Measurements from ENCODE around the gene SH3PXD2A. TPM values are rescaled to one million over a fixed set of nuclear protein-coding genes. Genes with fewer than 3 reads are reported as not detected.
A peak's percentile ranks its signal among the peaks of the same experiment; 100 is the strongest.

The SH3PXD2A gene
- total and polyA plus RNA-seq, 10 donors, result 2.6 to 50.0 (median 35.2) TPM

- WGBS, 5 donors, result 87 to 90% (median 89%) methylated on average over 10 of the region's 10 CpGs
- Histone ChIP-seq H3K4me3 (no peak overlapping the region), H3K9me3 (no peaks in the 10 kb centered on the region), H3K36me3 (peaks cover 0 to 3% (median 0%) of the 10 kb centered on the region in 6 donors), H3K4me1 (peaks cover 14 to 76% (median 46%) of the 10 kb centered on the region in 6 donors), H3K27me3 (replicated peaks in 1 of 7) (no peaks in the 10 kb centered on the region), H3K27ac (no peak overlapping the region)
- DNase-seq, result no peak
- TF ChIP-seq POLR2A (IDR thresholded peaks at IDR 0.05) (no peak), POLR2AphosphoS5 (IDR thresholded peaks at IDR 0.05) (no peak)
- TF ChIP-seq, protein P1, sequence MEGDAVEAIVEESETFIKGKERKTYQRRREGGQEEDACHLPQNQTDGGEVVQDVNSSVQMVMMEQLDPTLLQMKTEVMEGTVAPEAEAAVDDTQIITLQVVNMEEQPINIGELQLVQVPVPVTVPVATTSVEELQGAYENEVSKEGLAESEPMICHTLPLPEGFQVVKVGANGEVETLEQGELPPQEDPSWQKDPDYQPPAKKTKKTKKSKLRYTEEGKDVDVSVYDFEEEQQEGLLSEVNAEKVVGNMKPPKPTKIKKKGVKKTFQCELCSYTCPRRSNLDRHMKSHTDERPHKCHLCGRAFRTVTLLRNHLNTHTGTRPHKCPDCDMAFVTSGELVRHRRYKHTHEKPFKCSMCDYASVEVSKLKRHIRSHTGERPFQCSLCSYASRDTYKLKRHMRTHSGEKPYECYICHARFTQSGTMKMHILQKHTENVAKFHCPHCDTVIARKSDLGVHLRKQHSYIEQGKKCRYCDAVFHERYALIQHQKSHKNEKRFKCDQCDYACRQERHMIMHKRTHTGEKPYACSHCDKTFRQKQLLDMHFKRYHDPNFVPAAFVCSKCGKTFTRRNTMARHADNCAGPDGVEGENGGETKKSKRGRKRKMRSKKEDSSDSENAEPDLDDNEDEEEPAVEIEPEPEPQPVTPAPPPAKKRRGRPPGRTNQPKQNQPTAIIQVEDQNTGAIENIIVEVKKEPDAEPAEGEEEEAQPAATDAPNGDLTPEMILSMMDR (IDR thresholded peaks at IDR 0.05 in 8 of 11, conservative IDR thresholded peaks at IDR 0.05 in 3 of 11), result no peak
- intact Hi-C loops (cut with DNase I; ENCODE audit: low total_unique reads), result no loop called here
Observed at GRCh38 chr10:103769176-103769575, 86.2 kb downstream of the SH3PXD2A start.

GRCh38 chr10:103768345-103768744, 87.0 kb downstream of the SH3PXD2A start:
- peaks cover 19 to 83% (median 53%) of the 10 kb centered on the region in 6 donors for H3K4me1 ChIP-seq
- 70 to 79% (median 73%) methylated on average over 11 of the region's 11 CpGs for WGBS, 5 donors
- TF ChIP-seq, protein P1 (IDR thresholded peaks at IDR 0.05 in 8 of 11, conservative IDR thresholded peaks at IDR 0.05 in 3 of 11), result no peak
- TF ChIP-seq POLR2AphosphoS5 (IDR thresholded peaks at IDR 0.05), result no peak
- no peaks in the 10 kb centered on the region for H3K9me3 ChIP-seq
- H3K36me3 ChIP-seq, result peaks cover 0 to 3% (median 0%) of the 10 kb centered on the region in 6 donors
- intact Hi-C loops (cut with DNase I; ENCODE audit: low total_unique reads), result no loop called here
- H3K27me3 ChIP-seq (replicated peaks in 1 of 7), result no peaks in the 10 kb centered on the region
- no peak overlapping the region for H3K4me3 ChIP-seq
- H3K27ac ChIP-seq, result peak overlapping the region in 1 of 8 donors; percentile 39
- no peak for DNase-seq

GRCh38 chr10:103767756-103768155, 87.6 kb downstream of the SH3PXD2A start:
- no peak overlapping the region for H3K4me3 ChIP-seq
- TF ChIP-seq POLR2AphosphoS5 (IDR thresholded peaks at IDR 0.05) (no peak), POLR2A (IDR thresholded peaks at IDR 0.05) (no peak)
- TF ChIP-seq, protein P1 (IDR thresholded peaks at IDR 0.05 in 8 of 11, conservative IDR thresholded peaks at IDR 0.05 in 3 of 11), result no peak
- H3K36me3 ChIP-seq, result peaks cover 0 to 3% (median 0%) of the 10 kb centered on the region in 6 donors
- peaks cover 14 to 83% (median 53%) of the 10 kb centered on the region in 6 donors for H3K4me1 ChIP-seq
- 42 to 100% (median 88%) methylated on average over 1 of the region's 1 CpG for WGBS, 5 donors
- no peaks in the 10 kb centered on the region for H3K27me3 ChIP-seq (replicated peaks in 1 of 7)
- H3K27ac ChIP-seq, result peak overlapping the region in 1 of 8 donors; percentile 39
- intact Hi-C loops (cut with DNase I; ENCODE audit: low total_unique reads), result no loop called here
- H3K9me3 ChIP-seq, result no peaks in the 10 kb centered on the region
- no peak for DNase-seq

DNA sequence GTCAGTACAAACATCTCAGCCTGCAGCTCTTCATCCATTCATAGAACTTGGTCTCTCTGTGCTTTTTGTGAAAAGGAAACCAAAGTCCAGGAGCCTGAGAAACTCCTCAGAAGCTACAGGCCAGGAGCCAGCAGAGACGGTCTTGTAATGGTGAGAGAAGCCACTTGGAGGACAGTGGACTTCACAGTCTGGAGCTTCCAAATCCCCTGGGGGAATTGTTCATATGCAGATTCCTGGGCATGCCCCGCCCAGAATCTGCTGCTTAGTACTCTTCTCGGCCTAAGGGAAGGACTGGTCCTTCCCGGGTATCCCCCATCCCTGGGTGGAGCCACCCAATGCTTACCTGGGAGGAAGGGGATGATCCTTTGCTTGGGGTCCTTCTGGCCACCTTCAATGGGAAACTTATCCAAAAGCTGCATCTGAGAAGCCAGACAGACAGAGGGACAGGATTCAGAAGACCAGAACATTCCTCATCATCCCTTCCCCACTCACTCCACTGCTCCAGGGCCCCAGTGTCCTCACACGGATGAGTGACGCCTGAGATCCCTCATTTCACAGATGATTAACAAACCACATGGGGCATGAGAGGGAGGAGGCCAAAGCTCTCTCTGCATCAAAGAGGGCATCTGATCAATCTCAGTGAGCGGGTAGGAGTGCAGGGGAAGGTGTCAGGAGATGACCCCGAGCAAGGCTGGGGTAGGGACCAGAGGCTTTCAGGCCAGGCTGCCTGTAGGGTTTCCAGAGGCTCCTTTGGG, 88.4 kb downstream of the SH3PXD2A start:
- Histone ChIP-seq H3K4me1 (peaks cover 9 to 82% (median 49%) of the 10 kb centered on the region in 6 donors), H3K9me3 (no peaks in the 10 kb centered on the region), H3K4me3 (no peak overlapping the region), H3K36me3 (peaks cover 0 to 3% (median 0%) of the 10 kb centered on the region in 6 donors), H3K27me3 (replicated peaks in 1 of 7) (no peaks in the 10 kb centered on the region), H3K27ac (peak overlapping the region in 1 of 8 donors; percentile 34)
- TF ChIP-seq POLR2AphosphoS5 (IDR thresholded peaks at IDR 0.05) (no peak), POLR2A (IDR thresholded peaks at IDR 0.05) (no peak)
- TF ChIP-seq, protein P1 (IDR thresholded peaks at IDR 0.05 in 8 of 11, conservative IDR thresholded peaks at IDR 0.05 in 3 of 11), result no peak
- no peak for DNase-seq
- WGBS, 5 donors, result 86 to 95% (median 93%) methylated on average over 8 of the region's 8 CpGs
- intact Hi-C loops (cut with DNase I; ENCODE audit: low total_unique reads), result no loop called here
